ENCODE data around the gene OCIAD1. TPM values are rescaled to one million over a fixed set of nuclear protein-coding genes. Genes with fewer than 3 reads are reported as not detected.

The OCIAD1 gene
- total RNA-seq, 1 experiment from 2014 or later = 133 TPM

- H3K4me3 Mint-ChIP-seq (ENCODE audit: unreplicated experiment) = no peak overlapping the region
- BruUV-seq (replicated peaks) = no TSS peak
- no peaks in the 10 kb centered on the region for H3K27me3 Mint-ChIP-seq (ENCODE audit: insufficient read depth, unreplicated experiment)
- Histone ChIP-seq H3K27me3 (replicated peaks; ENCODE audit: control insufficient read depth, insufficient read depth, low read length) (no peaks in the 10 kb centered on the region), H3K36me3 (ENCODE audit: control insufficient read depth, insufficient read depth, low read length) (no peaks in the 10 kb centered on the region), H3K4me1 (no peaks in the 10 kb centered on the region), H3K9me3 (no peaks in the 10 kb centered on the region), H3K4me3 (ENCODE audit: low read depth, low read length) (no peak overlapping the region)
- no peak overlapping the region for H3K27ac Mint-ChIP-seq (ENCODE audit: unreplicated experiment)
- H3K4me1 Mint-ChIP-seq (ENCODE audit: low read depth, unreplicated experiment) = no peaks in the 10 kb centered on the region
- TF ChIP-seq CTCF (IDR thresholded peaks at IDR 0.05; ENCODE audit: insufficient read depth in 1 of 2, low read depth in 1 of 2, low read length in 1 of 2, severe bottlenecking in 1 of 2, unreplicated experiment in 1 of 2) = no peak
- intact Hi-C loops (cut with micrococcal nuclease; ENCODE audit: unreplicated experiment) = no loop called here
- CTCF ChIA-PET = no interaction called here
- POLR2A ChIA-PET = no interaction called here
- DNase-seq = no peak
- H3K9me3 Mint-ChIP-seq (ENCODE audit: unreplicated experiment) = no peaks in the 10 kb centered on the region
- no peaks in the 10 kb centered on the region for H3K36me3 Mint-ChIP-seq (ENCODE audit: insufficient read depth, unreplicated experiment)
Measured at GRCh38 chr4:48791313-48791712, 39.6 kb upstream of the OCIAD1 start.

GRCh38 chr4:48792348-48793006, 38.4 kb upstream of the OCIAD1 start:
- POLR2A ChIA-PET = interaction anchor here (0.6 kb wide), 1 partner anchor 12 kb away, joined by 7 read pairs; no protein-coding TSS in a partner anchor
- Histone ChIP-seq H3K36me3 (ENCODE audit: control insufficient read depth, insufficient read depth, low read length) (no peaks in the 10 kb centered on the region), H3K27me3 (replicated peaks; ENCODE audit: control insufficient read depth, insufficient read depth, low read length) (no peaks in the 10 kb centered on the region), H3K4me1 (no peaks in the 10 kb centered on the region), H3K9me3 (no peaks in the 10 kb centered on the region), H3K4me3 (ENCODE audit: low read depth, low read length) (no peak overlapping the region)
- BruUV-seq (replicated peaks) = no TSS peak
- DNase-seq = no peak
- no peaks in the 10 kb centered on the region for H3K4me1 Mint-ChIP-seq (ENCODE audit: low read depth, unreplicated experiment)
- intact Hi-C loops (cut with micrococcal nuclease; ENCODE audit: unreplicated experiment) = no loop called here
- TF ChIP-seq CTCF (IDR thresholded peaks at IDR 0.05; ENCODE audit: insufficient read depth in 1 of 2, low read depth in 1 of 2, low read length in 1 of 2, severe bottlenecking in 1 of 2, unreplicated experiment in 1 of 2) = no peak
- CTCF ChIA-PET = no interaction called here
- no peaks in the 10 kb centered on the region for H3K27me3 Mint-ChIP-seq (ENCODE audit: insufficient read depth, unreplicated experiment)
- H3K9me3 Mint-ChIP-seq (ENCODE audit: unreplicated experiment) = no peaks in the 10 kb centered on the region
- no peak overlapping the region for H3K4me3 Mint-ChIP-seq (ENCODE audit: unreplicated experiment)
- H3K27ac Mint-ChIP-seq (ENCODE audit: unreplicated experiment) = no peak overlapping the region
- no peaks in the 10 kb centered on the region for H3K36me3 Mint-ChIP-seq (ENCODE audit: insufficient read depth, unreplicated experiment)

- CTCF ChIA-PET = no interaction called here
- no peaks in the 10 kb centered on the region for H3K27me3 Mint-ChIP-seq (ENCODE audit: insufficient read depth, unreplicated experiment)
- TF ChIP-seq CTCF (IDR thresholded peaks at IDR 0.05; ENCODE audit: insufficient read depth in 1 of 2, low read depth in 1 of 2, low read length in 1 of 2, severe bottlenecking in 1 of 2, unreplicated experiment in 1 of 2) = no peak
- H3K27ac Mint-ChIP-seq (ENCODE audit: unreplicated experiment) = no peak overlapping the region
- intact Hi-C loops (cut with micrococcal nuclease; ENCODE audit: unreplicated experiment) = no loop called here
- Histone ChIP-seq H3K9me3 (no peaks in the 10 kb centered on the region), H3K4me3 (ENCODE audit: low read depth, low read length) (no peak overlapping the region), H3K27me3 (replicated peaks; ENCODE audit: control insufficient read depth, insufficient read depth, low read length) (no peaks in the 10 kb centered on the region), H3K4me1 (no peaks in the 10 kb centered on the region), H3K36me3 (ENCODE audit: control insufficient read depth, insufficient read depth, low read length) (no peaks in the 10 kb centered on the region)
- POLR2A ChIA-PET = no interaction called here
- no peak overlapping the region for H3K4me3 Mint-ChIP-seq (ENCODE audit: unreplicated experiment)
- BruUV-seq (replicated peaks) = no TSS peak
- H3K4me1 Mint-ChIP-seq (ENCODE audit: low read depth, unreplicated experiment) = no peaks in the 10 kb centered on the region
- no peaks in the 10 kb centered on the region for H3K36me3 Mint-ChIP-seq (ENCODE audit: insufficient read depth, unreplicated experiment)
- no peak for DNase-seq
- no peaks in the 10 kb centered on the region for H3K9me3 Mint-ChIP-seq (ENCODE audit: unreplicated experiment)
Measured at GRCh38 chr4:48795108-48795507, 35.8 kb upstream of the OCIAD1 start.
